GM12801 (cell line): ENCODE measurements around the gene COBL.

ENCODE experiments used
- CTCF ChIP-seq: IDR thresholded peaks from one replicate; pipeline ENCODE4 v1.5.1; 2011; ENCODE audit warnings: control low read depth; ENCODE audit not compliant: insufficient read length; ENCODE audit errors: extremely low read depth

COBL gene

DNA sequence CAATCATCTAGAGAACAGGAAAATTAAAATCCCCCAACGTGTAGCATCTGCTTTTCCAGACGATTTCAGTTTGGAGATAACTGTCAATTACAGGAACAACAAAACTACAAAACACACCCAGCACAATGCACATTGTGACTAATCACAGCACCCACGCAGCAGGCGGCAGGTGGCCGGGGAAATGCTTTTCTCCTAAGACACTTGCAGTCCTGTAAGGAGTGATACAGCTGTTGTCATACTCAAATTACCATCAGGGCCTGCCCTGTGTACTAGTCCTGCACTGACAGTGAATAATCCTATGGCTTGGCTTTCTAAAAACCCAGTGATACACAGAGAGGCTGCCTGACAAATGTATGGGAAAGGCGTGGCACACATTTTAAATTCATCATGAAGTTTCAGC lies 37.8 kb downstream of the COBL start:
- no peak for TF ChIP-seq CTCF

DNA sequence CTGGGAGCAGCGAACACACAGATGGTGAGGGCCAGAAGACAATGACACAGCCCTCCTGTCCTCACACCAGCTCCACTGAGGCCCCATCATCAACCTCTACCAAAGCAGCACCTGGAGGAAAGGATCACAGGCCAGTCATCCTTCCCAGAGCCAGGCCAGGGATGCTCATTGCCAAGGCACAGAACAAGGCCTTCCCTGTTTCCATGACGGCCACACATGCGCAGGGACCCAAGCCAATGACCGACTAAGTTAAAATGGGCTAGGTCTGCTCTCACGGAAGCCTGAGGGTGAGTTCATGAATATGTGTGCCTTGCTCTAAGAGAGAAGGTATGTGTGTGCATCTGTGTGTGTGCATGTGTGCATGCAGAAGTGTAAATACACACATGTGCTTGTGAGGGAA lies 39.6 kb downstream of the COBL start:
- TF ChIP-seq CTCF, result no peak

GRCh38 chr7:51276091-51276605 lies 40.5 kb downstream of the COBL start:
- TF ChIP-seq CTCF, result no peak

GRCh38 chr7:51275532-51275931 lies 41.1 kb downstream of the COBL start:
- no peak for TF ChIP-seq CTCF

DNA sequence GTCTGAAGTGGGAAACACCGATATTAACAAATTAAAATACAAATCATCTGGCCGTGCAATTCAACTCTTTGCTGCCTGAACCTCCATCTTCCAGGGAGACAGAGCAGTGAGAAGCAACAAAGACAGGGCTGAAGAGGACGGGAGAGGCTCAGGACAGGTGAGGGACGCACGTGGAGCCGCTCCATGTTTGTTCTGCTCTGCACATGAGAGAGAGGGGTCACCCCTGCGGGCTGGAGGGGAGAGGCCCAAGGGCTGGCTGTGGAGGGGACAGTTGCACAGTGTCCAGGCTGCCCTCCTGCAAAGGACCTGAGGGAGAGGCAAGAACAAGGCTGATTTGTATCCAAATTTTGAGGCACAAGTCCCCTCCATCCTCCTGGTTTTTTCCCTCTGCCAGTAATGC lies 41.7 kb downstream of the COBL start:
- TF ChIP-seq CTCF, result no peak

GRCh38 chr7:51274001-51274400 lies 42.6 kb downstream of the COBL start:
- TF ChIP-seq CTCF, result no peak

DNA sequence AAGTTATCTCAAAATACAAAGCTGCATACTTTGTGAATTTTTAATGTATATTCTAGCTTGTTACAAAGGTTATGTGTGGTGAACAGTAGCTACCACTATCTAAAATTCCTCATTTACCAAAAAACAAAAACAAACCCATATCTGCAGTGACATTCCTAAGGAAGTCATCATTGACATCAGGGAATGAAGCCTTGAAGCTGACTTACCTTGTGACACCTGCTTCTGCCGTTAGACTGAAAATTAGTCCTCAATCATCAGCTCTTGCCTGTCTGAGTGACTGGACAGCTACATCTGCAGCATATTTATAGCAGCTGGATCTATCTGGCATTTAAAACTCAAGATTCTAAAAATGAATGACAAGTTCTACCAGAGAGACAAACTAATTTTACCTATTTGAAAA lies 43.2 kb downstream of the COBL start:
- TF ChIP-seq CTCF, result no peak

DNA sequence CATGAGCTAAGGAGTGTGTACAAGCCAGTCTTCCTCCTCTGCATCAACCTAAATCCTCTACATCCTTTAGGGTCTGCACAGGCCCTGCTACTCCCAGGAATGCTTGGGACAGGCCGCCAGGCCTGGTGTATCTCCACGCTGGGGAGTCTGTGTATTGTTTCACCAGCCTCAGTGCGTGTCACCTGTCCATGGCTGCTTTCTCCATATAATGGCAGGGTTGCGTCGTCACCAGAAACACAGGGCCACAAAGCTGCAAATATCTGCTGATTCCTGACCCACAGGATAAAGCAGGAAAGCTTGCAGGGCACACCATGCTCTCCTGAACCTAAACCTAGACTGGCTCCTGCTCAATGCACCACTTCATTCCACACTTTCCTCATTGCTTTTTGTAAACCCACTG lies 45.6 kb downstream of the COBL start:
- TF ChIP-seq CTCF, result no peak
